ENCODE results near the gene SELP. TPM values are rescaled to one million over a fixed set of nuclear protein-coding genes. Genes with fewer than 3 reads are reported as not detected.
A peak's percentile ranks its signal among the peaks of the same experiment; 100 is the strongest.
"Not testable (repeated sequence)": the region's sequence is repeated elsewhere in the genome, so short reads cannot be mapped to it uniquely, and the experiment has no call there.

Gene SELP
- total RNA-seq (2014; rRNA removed), result not detected in 2 replicates
- not detected for polyA plus RNA-seq (2012)

- no peak for DNase-seq (ENCODE audit: low read depth)
Measured at GRCh38 chr1:169630006-169630405, at the start of gene SELP. TSS of gene SELP (minus strand) at chr1:169630124. CDS start at chr1:169630074, 50 bp downstream.

- no peak for DNase-seq (ENCODE audit: low read depth)
Measured at GRCh38 chr1:169679692-169680091, 49.8 kb upstream of the SELP start.

- peak; percentile 11 for DNase-seq (ENCODE audit: low read depth)
Measured at GRCh38 chr1:169676001-169676400, 46.1 kb upstream of the SELP start.

GRCh38 chr1:169670836-169671235 is 40.9 kb upstream of the SELP start:
- DNase-seq (ENCODE audit: low read depth), result no peak

GRCh38 chr1:169670244-169670643 is 40.3 kb upstream of the SELP start:
- DNase-seq (ENCODE audit: low read depth), result not testable (repeated sequence)

- DNase-seq (ENCODE audit: low read depth), result not testable (repeated sequence)
Measured at GRCh38 chr1:169667699-169668596, 38.0 kb upstream of the SELP start.

GRCh38 chr1:169667227-169667639 is 37.3 kb upstream of the SELP start:
- DNase-seq (ENCODE audit: low read depth), result not testable (repeated sequence)

GRCh38 chr1:169662680-169663079 is 32.8 kb upstream of the SELP start:
- DNase-seq (ENCODE audit: low read depth), result not testable (repeated sequence)

DNA sequence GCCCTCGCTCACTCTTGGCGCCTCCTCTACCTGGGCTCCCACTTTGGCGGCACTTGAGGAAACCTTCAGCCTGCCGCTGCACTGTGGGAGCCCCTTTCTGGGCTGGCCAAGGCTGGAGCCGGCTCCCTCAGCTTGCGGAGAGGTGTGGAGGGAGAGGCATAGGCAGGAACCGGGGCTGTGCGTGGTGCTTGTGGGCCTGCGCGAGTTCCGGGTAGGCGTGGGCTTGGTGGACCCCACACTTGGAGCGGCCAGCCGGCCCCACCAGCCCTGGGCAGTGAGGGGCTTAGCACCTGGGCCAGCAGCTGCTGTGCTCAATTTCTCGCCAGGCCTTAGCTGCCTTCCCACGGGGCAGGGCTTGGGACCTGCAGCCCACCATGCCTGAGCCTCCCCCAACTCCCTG is 31.1 kb upstream of the SELP start:
- not testable (repeated sequence) for DNase-seq (ENCODE audit: low read depth)

GRCh38 chr1:169658777-169659176 is 28.9 kb upstream of the SELP start:
- not testable (repeated sequence) for DNase-seq (ENCODE audit: low read depth)

GRCh38 chr1:169653873-169654272 is 23.9 kb upstream of the SELP start:
- DNase-seq (ENCODE audit: low read depth), result no peak

- DNase-seq (ENCODE audit: low read depth), result no peak
Measured at GRCh38 chr1:169651035-169651434, 21.1 kb upstream of the SELP start.

DNA sequence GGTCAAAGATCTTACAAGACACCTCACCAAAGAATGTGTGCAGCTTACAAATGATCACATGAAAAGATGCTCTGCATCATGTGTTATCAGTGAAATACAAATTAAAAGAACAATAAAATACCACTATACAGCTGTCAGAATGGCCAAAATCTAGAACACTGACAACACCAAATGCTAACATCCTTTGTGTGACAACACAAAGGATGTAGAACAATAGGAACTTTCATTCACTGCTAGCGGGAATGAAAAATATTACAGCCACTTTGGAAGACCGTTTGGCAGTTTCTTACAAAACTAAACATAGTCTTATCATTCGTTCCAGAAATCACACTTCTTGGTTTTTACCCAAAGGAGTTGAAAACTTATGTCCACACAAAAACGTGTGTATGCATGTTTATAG is 20.6 kb upstream of the SELP start:
- DNase-seq (ENCODE audit: low read depth), result no peak

DNA sequence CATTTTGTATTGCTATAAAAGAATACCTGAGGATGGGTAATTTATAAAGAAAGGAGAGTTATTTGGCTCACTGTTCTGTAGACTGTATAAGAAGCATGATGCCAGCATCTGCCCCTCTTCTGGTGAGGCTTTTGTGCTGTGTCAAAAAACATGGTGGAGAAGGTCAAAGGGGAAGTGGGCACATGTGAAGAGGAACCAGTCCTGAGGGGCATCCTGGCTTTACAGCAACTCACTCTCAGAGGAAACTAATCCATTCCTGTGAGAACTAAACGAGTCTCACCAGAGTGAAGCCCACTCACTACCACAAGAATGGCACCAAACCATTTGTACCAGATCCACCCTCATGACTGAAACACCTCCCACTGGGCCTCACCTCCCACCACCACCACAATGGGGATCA is 18.8 kb upstream of the SELP start:
- DNase-seq (ENCODE audit: low read depth), result no peak

- no peak for DNase-seq (ENCODE audit: low read depth)
Measured at GRCh38 chr1:169648187-169648586, 18.3 kb upstream of the SELP start.

- no peak for DNase-seq (ENCODE audit: low read depth)
Measured at GRCh38 chr1:169647512-169647911, 17.6 kb upstream of the SELP start.

GRCh38 chr1:169644297-169644696 is 14.4 kb upstream of the SELP start:
- no peak for DNase-seq (ENCODE audit: low read depth)

DNA sequence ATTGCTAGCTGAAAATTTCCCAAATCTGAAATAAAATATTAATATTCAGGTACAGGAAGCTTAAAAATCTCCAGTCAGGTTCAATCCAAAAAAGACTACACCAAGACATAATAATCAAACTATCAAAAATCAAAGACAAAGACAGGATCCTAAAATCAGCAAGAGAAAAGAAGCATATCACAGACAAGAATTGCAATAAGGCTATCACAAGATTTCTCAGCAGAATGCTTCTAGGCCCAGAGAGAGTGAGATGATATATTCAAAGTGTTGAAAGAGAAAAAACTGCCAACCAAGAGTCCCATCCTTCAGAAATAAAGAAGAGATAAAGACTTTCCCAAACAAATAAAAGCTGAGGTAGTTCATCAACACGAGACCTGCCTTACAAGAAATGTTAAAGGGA is 5.0 kb upstream of the SELP start:
- DNase-seq (ENCODE audit: low read depth), result no peak

- no peak for DNase-seq (ENCODE audit: low read depth)
Measured at GRCh38 chr1:169634145-169634544, 4.2 kb upstream of the SELP start.

- no peak for DNase-seq (ENCODE audit: low read depth)
Measured at GRCh38 chr1:169631249-169631648, 1.3 kb upstream of the SELP start.

DNA sequence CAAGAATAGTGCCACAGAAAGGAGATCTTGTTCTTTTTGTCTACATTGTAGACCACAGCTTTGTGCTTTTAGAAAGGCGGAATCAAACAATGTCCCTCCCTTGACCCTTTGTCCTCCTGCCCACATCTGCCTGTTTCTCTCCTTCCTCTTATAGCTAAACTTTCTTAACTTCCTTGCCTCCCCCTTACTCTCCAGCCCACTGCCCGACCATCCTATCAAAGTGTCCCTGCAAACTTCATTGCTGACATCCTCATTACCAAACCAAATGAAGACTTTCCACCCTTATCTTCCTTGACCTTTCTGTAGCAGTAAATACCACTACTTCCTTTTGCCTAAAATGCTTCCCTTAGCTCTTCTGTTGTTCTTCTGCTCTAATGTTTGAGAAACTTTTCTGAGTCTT is 5.0 kb downstream of the SELP start:
- DNase-seq (ENCODE audit: low read depth), result no peak

DNA sequence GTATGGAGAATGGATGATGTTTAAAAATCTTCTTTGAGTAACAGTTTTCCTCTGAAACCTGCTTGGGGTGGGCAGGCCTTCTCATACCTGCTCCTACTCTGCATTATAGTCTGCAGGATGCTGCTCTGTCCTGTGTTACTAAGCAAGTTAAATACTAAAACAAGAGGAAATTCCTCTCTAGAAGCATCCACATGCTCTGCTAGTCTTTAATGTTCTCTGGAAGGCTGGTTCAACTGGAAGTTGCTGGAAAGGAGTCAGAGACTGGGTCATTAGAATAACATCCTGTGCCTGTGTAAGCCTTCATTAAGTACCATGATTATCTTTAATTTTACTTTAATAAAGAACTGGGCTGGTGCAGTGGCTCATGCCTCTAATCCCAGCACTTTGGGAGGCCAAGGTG is 5.8 kb downstream of the SELP start:
- no peak for DNase-seq (ENCODE audit: low read depth)

Measured in LHCN-M2 (cell line).